D721Med (cell line): Measurements from ENCODE around the gene AKAP9.

ENCODE experiments used
- DNase-seq: peaks from one replicate; pipeline ENCODE4 v3.0.0; 2011; ENCODE audit warnings: low spot score; ENCODE audit not compliant: insufficient read length
- FAIRE-seq: peaks from 2 replicates; lab custom pipeline; 2011; peaks lifted over from hg19 to GRCh38; lab: Jason Lieb, UNC
- TF ChIP-seq, protein P1 (sequence below): IDR thresholded peaks from 2 replicates; pipeline ENCODE4 v1.5.1; 2012; ENCODE audit warnings: mild to moderate bottlenecking, control low read depth; ENCODE audit not compliant: insufficient read depth; ENCODE audit errors: missing control alignments

The AKAP9 gene

DNA sequence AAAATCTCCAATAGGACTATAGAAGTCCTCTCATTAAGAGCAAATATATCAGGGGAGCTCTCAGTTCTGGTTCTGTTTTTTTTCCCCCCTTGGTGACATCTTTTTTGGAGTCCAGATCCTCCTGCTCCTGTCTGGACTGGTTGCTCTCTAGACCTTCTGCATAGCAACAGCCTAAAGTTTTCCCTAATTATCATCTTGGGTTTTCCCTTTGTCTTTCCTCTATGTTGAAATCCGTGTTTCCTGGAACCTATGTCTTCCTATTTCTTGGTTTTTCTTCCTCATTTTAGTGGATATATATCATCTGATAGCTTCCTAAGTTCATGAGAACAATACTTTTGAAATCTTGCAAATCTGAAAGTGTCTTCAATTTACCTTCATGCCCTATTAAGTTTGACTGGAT is 30.5 kb upstream of the AKAP9 start:
- FAIRE-seq (no peak), DNase-seq (no peak)
- TF ChIP-seq, protein P1, sequence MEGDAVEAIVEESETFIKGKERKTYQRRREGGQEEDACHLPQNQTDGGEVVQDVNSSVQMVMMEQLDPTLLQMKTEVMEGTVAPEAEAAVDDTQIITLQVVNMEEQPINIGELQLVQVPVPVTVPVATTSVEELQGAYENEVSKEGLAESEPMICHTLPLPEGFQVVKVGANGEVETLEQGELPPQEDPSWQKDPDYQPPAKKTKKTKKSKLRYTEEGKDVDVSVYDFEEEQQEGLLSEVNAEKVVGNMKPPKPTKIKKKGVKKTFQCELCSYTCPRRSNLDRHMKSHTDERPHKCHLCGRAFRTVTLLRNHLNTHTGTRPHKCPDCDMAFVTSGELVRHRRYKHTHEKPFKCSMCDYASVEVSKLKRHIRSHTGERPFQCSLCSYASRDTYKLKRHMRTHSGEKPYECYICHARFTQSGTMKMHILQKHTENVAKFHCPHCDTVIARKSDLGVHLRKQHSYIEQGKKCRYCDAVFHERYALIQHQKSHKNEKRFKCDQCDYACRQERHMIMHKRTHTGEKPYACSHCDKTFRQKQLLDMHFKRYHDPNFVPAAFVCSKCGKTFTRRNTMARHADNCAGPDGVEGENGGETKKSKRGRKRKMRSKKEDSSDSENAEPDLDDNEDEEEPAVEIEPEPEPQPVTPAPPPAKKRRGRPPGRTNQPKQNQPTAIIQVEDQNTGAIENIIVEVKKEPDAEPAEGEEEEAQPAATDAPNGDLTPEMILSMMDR = no peak

DNA sequence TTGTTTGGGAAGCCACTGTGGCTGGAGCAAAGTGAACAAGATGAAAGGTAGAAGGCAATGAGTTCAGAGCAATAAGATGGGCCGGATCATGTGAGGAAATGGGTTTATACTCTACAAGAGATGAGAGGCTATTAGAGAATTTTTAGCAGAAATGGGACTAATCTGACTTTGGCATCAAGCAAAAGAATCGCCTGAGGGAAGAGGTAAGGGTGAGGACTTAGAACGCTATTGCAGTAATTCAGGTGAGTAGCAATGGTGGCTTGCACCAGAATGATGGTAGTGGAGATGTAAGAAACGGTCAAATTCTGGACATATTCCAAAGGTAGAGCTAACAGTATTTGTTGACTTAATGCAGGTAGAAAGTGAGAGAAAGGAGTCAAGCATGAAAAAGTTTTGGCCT is 29.5 kb upstream of the AKAP9 start:
- TF ChIP-seq, protein P1 = no peak
- FAIRE-seq = no peak
- DNase-seq = no peak

DNA sequence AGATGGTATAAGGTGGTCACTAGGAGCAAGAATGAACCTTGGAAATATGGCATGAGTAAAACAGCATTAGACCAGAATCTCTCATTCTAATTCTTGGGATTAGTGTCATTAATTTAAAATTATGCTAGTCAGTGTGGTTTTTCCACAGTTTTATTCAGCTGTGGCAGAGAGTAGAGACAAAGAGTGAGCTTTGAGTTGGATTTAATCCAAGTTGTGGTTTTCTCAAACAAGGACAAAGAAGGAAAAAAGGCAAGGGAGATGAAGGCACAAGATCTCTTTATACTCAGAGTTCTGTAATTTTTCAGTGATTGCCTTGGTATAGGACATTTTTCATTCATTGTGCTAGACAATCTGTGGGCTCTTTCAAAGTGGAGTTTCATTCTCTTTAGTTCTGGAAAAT is 28.2 kb upstream of the AKAP9 start:
- TF ChIP-seq, protein P1 = no peak
- FAIRE-seq (no peak), DNase-seq (no peak)

DNA sequence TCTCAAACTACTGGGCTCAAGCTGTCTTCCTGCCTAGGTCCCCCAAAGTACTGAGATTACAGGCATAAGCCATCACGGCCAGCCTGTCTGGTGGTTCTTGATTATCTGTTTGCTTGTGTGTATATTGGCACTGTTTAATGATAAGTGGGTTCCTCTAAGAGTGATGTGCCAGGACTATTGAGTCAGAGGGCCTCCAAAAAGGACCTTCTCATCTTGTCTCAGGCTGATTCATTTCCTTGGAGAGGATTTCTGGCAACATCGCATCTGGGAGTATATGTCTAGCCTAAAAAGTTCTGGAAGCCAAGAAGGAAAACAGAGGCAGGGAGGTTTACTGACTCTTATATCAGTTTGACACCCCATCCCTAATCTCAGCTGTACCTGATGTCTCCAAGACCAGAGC is 27.1 kb upstream of the AKAP9 start:
- DNase-seq = no peak
- FAIRE-seq = no peak

DNA sequence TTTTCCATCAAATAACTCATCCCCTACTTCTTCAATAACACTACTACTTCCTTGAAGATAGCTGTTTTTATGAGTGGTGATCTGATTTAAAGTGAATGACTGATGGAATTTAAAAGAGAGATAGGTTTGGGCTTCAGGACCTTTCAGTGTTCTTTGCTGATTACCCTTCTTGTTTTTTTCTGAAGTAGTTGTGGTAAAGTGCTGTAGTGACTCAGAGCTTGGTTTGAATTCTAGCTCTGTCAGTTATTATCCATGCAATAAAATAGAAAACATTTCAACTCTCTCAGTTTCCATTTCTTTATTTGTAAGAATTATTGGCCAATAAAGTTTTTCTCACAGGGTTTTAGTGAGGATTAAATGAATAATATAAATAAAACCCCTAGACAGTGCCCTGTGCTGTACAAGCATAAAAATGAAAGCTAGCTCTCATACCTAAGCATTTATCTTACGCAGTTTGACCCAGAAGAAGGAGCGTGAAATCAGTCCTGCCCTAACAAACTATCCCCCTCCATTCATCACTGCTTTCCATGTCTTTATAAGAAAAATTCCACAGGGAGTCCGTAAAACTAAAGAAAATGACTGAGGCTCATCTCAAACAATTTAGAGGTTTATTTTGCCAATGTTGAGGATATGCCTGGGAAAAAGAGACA is 25.1 kb upstream of the AKAP9 start:
- FAIRE-seq (no peak), DNase-seq (no peak)
- TF ChIP-seq, protein P1 = no peak

More for the DNA sequence above, 27.1 kb upstream of the AKAP9 start:
- TF ChIP-seq, protein P1 = no peak

DNA sequence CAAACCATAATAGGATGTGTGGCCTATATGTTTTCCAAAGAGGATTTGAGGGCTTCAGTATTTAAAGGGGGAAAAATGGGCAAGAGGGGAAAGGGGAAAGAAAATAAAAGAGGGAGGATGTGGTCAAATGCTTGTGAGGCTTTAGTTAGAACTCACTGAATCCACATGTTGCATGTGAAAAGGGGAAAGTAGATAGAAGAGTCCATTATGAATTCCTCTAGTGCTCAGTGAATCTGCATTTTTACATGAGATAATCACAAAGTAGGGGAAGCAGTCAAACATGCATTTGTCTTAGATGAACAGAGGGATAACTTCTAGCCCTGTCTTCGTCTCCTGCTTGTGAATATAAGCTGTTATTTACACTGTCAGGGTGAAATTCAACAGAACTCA is 24.6 kb upstream of the AKAP9 start:
- FAIRE-seq (no peak), DNase-seq (no peak)
- TF ChIP-seq, protein P1 = no peak

DNA sequence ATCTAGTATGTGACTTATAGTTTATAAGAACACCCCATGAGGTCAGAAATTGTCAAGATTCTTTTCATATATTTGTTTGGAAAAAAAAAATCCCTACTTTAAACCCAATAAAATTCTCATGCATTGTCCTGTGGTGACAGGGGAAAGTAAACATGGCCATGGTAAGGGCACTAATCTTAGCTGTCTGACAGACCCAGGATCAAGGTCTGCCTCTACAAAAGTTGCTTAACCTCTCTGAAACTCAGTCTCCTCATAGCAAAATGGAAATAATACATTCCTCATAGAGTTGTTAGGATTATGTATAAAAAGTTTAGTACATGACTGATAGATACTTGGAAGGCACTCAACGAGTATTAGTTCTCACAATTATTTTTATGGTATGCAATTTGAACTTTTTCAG is 22.3 kb upstream of the AKAP9 start:
- DNase-seq (no peak), FAIRE-seq (peak; percentile 6)
- TF ChIP-seq, protein P1 = no peak
